UCSD-AML1 (cell line): Measurements from ENCODE around the gene FMN1.
"Not testable (repeated sequence)": the region's sequence is repeated elsewhere in the genome, so short reads cannot be mapped to it uniquely, and the experiment has no call there.

ENCODE experiments used
- DNase-seq: peaks from one replicate; lab custom pipeline; 2025; ENCODE audit not compliant: unreplicated experiment; lab: John Stamatoyannopoulos, UW

Gene FMN1

GRCh38 chr15:33095641-33096040 is 98.9 kb downstream of the FMN1 start:
- DNase-seq, result no peak

GRCh38 chr15:33094336-33094735 is 100.2 kb downstream of the FMN1 start:
- no peak for DNase-seq

- DNase-seq, result no peak
Observed at GRCh38 chr15:33093222-33093621, 101.3 kb downstream of the FMN1 start.

- DNase-seq, result no peak
Observed at GRCh38 chr15:33091983-33092693, 102.4 kb downstream of the FMN1 start.

GRCh38 chr15:33089878-33090757 is 104.4 kb downstream of the FMN1 start:
- DNase-seq, result no peak

GRCh38 chr15:33089165-33089877 is 105.2 kb downstream of the FMN1 start:
- no peak for DNase-seq

GRCh38 chr15:33086500-33087121 is 107.9 kb downstream of the FMN1 start:
- DNase-seq, result no peak

- no peak for DNase-seq
Observed at GRCh38 chr15:33084661-33085060, 109.9 kb downstream of the FMN1 start.

- DNase-seq, result no peak
Observed at GRCh38 chr15:33083232-33084081, 111.1 kb downstream of the FMN1 start.

- no peak for DNase-seq
Observed at GRCh38 chr15:33080006-33080405, 114.5 kb downstream of the FMN1 start.

GRCh38 chr15:33078607-33079006 is 115.9 kb downstream of the FMN1 start:
- no peak for DNase-seq

- DNase-seq, result no peak
Observed at GRCh38 chr15:33076937-33077336, 117.6 kb downstream of the FMN1 start.

- no peak for DNase-seq
Observed at GRCh38 chr15:33074942-33075341, 119.6 kb downstream of the FMN1 start.

GRCh38 chr15:33074212-33074611 is 120.3 kb downstream of the FMN1 start:
- no peak for DNase-seq

GRCh38 chr15:33071451-33071850 is 123.1 kb downstream of the FMN1 start:
- DNase-seq, result no peak

GRCh38 chr15:33069903-33070302 is 124.6 kb downstream of the FMN1 start:
- not testable (repeated sequence) for DNase-seq

- DNase-seq, result no peak
Observed at GRCh38 chr15:33069161-33069560, 125.4 kb downstream of the FMN1 start.

GRCh38 chr15:33068511-33068990 is 126.0 kb downstream of the FMN1 start:
- DNase-seq, result peak; percentile 41

GRCh38 chr15:33068007-33068481 is 126.5 kb downstream of the FMN1 start:
- peak; percentile 63 for DNase-seq

GRCh38 chr15:33067456-33067855 is 127.1 kb downstream of the FMN1 start:
- no peak for DNase-seq
